HCT116 (cell line): ENCODE data around the gene RBM46. TPM values are rescaled to one million over a fixed set of nuclear protein-coding genes. Genes with fewer than 3 reads are reported as not detected.

ENCODE experiments used
- ATAC-seq: fragments of 200-7000 bp; cut with Tn5 transposase; 2 replicates; pipeline ENCODE4 v1.9.1; 2020; ENCODE audit warnings: mild to moderate bottlenecking, moderate library complexity
- BruUV-seq: library from RNA; stranded (reverse); fragments of 400-500 nt; replicated peaks from 2 replicates; lab custom pipeline; 2021; lab: Mats Ljungman, UMichigan
- CTCF ChIA-PET: fragments of 300-600 bp; sonication (Branson Sonifier 250); formaldehyde crosslinking; loops from one replicate; lab custom pipeline; 2021; ENCODE audit warnings: antibody characterized with exemption; lab: Charles Lee
- POLR2A ChIA-PET: fragments of 300-600, 350-600 bp; sonication (Branson Sonifier 250); formaldehyde crosslinking; loops from one replicate; lab custom pipeline; 2021; ENCODE audit warnings: antibody characterized with exemption; lab: Charles Lee
- RAD21 ChIA-PET, 2 experiments: fragments of 300-600 bp; sonication (Branson Sonifier 250); formaldehyde crosslinking; loops; one replicate each; lab custom pipeline; 2023; ENCODE audit warnings: low total read pairs in 2 of 2; ENCODE audit not compliant: uncharacterized antibody in 2 of 2, unreplicated experiment in 2 of 2, low non-redundant PET in 1 of 2; lab: Charles Lee
- DNase-seq: peaks from one replicate; pipeline ENCODE4 v3.0.0-alpha.2; 2010; ENCODE audit warnings: low read depth, low spot score
- H2AFZ ChIP-seq: fragments of 200-600 bp; shearing (Covaris generic), sonication (generic); 2 replicates; pipeline ENCODE4 v1.6.1; 2017; ENCODE audit warnings: low read depth, mixed run types, mixed read lengths, antibody characterized with exemption, low read length; ENCODE audit not compliant: poor library complexity, severe bottlenecking
- H3K27ac ChIP-seq: 2 replicates; pipeline ENCODE4 v1.5.1; 2012; ENCODE audit warnings: low read depth, low read length
- H3K27me3 ChIP-seq: fragments of 200-600 bp; sonication (generic); 2 replicates; pipeline ENCODE4 v1.6.1; 2016; ENCODE audit warnings: mixed run types, low read length, mixed read lengths; ENCODE audit not compliant: insufficient read depth
- H3K36me3 ChIP-seq, 2 experiments: fragments of 200-500 bp in 1 of 2; fragments of 200-600 bp in 1 of 2; sonication (Bioruptor generic) in 1 of 2; sonication (generic) in 1 of 2; 2 replicates each; pipeline versions ENCODE4 v1.5.1 to v1.6.1; 2014 to 2016; ENCODE audit warnings: low read length in 2 of 2, inconsistent platforms in 1 of 2, mixed read lengths in 1 of 2, mixed run types in 1 of 2; ENCODE audit not compliant: insufficient read depth in 2 of 2, control insufficient read depth in 1 of 2
- H3K4me1 ChIP-seq, 2 experiments: fragments of 200-600 bp in 1 of 2; sonication (generic) in 1 of 2; 2 replicates each; pipeline versions ENCODE4 v1.5.1 to v1.6.1; 2012 to 2017; ENCODE audit warnings: low read length in 2 of 2, inconsistent platforms in 1 of 2, mild to moderate bottlenecking in 1 of 2, mixed read lengths in 1 of 2, mixed run types in 1 of 2, moderate library complexity in 1 of 2; ENCODE audit not compliant: insufficient read depth in 2 of 2, control insufficient read depth in 1 of 2
- H3K4me2 ChIP-seq: fragments of 200-600 bp; sonication (generic); 2 replicates; pipeline ENCODE4 v1.6.1; 2017; ENCODE audit warnings: mixed run types, low read length, mixed read lengths
- H3K4me3 ChIP-seq, 2 experiments: fragments of 200-600 bp in 1 of 2; sonication (generic) in 1 of 2; replicated peaks in 1 of 2; 2 replicates each; pipeline ENCODE4 v1.5.1; 2011 to 2016; ENCODE audit warnings: low read length in 2 of 2, control low read depth in 1 of 2, low read depth in 1 of 2, mild to moderate bottlenecking in 1 of 2, mixed read lengths in 1 of 2, mixed run types in 1 of 2
- H3K79me2 ChIP-seq: fragments of 200-600 bp; sonication (generic); 2 replicates; pipeline ENCODE4 v1.6.1; 2017; ENCODE audit warnings: mild to moderate bottlenecking, mixed run types, low read length, moderate library complexity, mixed read lengths; ENCODE audit not compliant: insufficient read depth
- H3K9ac ChIP-seq: fragments of 200-600 bp; sonication (generic); 2 replicates; pipeline ENCODE4 v1.6.1; 2016; ENCODE audit warnings: low read length, mixed read lengths
- H3K9me2 ChIP-seq: fragments of 200-600 bp; sonication (generic), shearing (Covaris generic); 2 replicates; pipeline ENCODE4 v1.6.1; 2017; ENCODE audit warnings: mixed run types, mild to moderate bottlenecking, moderate library complexity; ENCODE audit not compliant: insufficient read depth
- H3K9me3 ChIP-seq, 2 experiments: fragments of 200-500 bp in 1 of 2; fragments of 200-600 bp in 1 of 2; sonication (Bioruptor generic) in 1 of 2; sonication (generic) in 1 of 2; 2 replicates each; pipeline ENCODE4 v1.6.1; 2014 to 2017; ENCODE audit warnings: low read length in 2 of 2, mixed read lengths in 2 of 2, inconsistent platforms in 1 of 2, low read depth in 1 of 2, mild to moderate bottlenecking in 1 of 2, mixed run types in 1 of 2, moderate library complexity in 1 of 2; ENCODE audit not compliant: control insufficient read depth in 1 of 2, insufficient read depth in 1 of 2
- H4K20me1 ChIP-seq: fragments of 200-600 bp; sonication (generic), shearing (Covaris generic); 2 replicates; pipeline ENCODE4 v1.6.1; 2017; ENCODE audit warnings: mixed run types, mild to moderate bottlenecking, moderate library complexity; ENCODE audit not compliant: insufficient read depth
- CBX3 ChIP-seq: IDR thresholded peaks from 2 replicates; pipeline ENCODE4 v1.6.1; 2012; ENCODE audit warnings: low read depth
- EZH2phosphoT487 ChIP-seq: fragments of 200-600 bp; IDR thresholded peaks from 2 replicates; pipeline ENCODE4 v1.6.1; 2018; ENCODE audit warnings: antibody characterized with exemption, borderline replicate concordance
- MAX ChIP-seq: IDR thresholded peaks from 2 replicates; pipeline ENCODE4 v1.6.1; 2012
- SIN3A ChIP-seq: IDR thresholded peaks from 2 replicates; pipeline ENCODE4 v1.6.1; 2012; ENCODE audit warnings: low read depth
- SRF ChIP-seq: IDR thresholded peaks from 2 replicates; pipeline ENCODE4 v1.6.1; 2012; ENCODE audit warnings: low read depth
- YY1 ChIP-seq: IDR thresholded peaks from 2 replicates; pipeline ENCODE4 v1.6.1; 2011; ENCODE audit warnings: low read length, low read depth, moderate library complexity, mild to moderate bottlenecking; ENCODE audit not compliant: insufficient replicate concordance; ENCODE audit errors: extremely low read depth
- ZBTB33 ChIP-seq: IDR thresholded peaks from 2 replicates; pipeline ENCODE4 v1.6.1; 2011; ENCODE audit warnings: mild to moderate bottlenecking, low read length, moderate library complexity; ENCODE audit not compliant: insufficient replicate concordance; ENCODE audit errors: extremely low read depth
- ZNF274 ChIP-seq: fragments of 200-500 bp; sonication (Bioruptor generic); IDR thresholded peaks from 2 replicates; pipeline ENCODE4 v1.6.1; 2014; ENCODE audit warnings: mild to moderate bottlenecking, low read depth, low read length, inconsistent platforms
- intact Hi-C: fragments of 100-400 bp; cut with micrococcal nuclease; formaldehyde crosslinking; loops from 2 replicates; pipeline ENCODE4 v1.10.0; 2022
- total RNA-seq: library from RNA; stranded (reverse); gene quantifications from one replicate; pipeline ENCODE4 v1.2.1, GENCODE V29; 2021; ENCODE audit not compliant: unreplicated experiment
- TF ChIP-seq, protein P1 (sequence below): IDR thresholded peaks from 2 replicates; pipeline ENCODE4 v1.6.1; 2012
- TF ChIP-seq, protein P2 (sequence below): IDR thresholded peaks from 2 replicates; pipeline ENCODE4 v1.6.1; 2012; ENCODE audit warnings: low read depth

The RBM46 gene
- total RNA-seq, 1 experiment from 2014 or later = 0.39 TPM

DNA sequence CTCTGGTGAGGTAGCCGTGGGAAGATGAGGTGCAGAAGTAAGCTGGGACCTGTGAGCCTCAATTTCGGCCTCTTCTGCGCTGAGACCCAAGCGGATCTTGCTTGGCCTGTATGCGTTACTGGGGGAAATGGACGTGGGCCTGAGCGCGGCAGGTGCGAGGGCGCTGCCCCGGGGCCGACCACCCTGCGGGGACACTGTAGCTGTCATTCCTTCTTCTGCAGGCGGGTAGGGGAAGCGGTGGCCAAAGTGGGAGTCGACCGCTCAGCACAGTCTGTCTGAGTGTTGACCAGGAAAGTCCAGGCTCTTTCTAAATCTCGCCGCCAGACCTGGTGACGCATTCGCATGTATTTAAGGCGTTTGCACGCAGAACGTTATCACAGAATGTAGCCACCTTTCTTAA lies 40.6 kb upstream of the RBM46 start:
- Histone ChIP-seq H3K36me3 (no peaks in the 10 kb centered on the region), H3K79me2 (no peaks in the 10 kb centered on the region), H3K27ac (no peak overlapping the region), H3K9me3 (no peaks in the 10 kb centered on the region), H3K9ac (no peak overlapping the region)
- ChIA-PET POLR2A (no interaction called here), RAD21 (no interaction called here)
- no peak for DNase-seq
- intact Hi-C loops = no loop called here
- no peak for TF ChIP-seq MAX
- TF ChIP-seq SRF = no peak
- no peak for TF ChIP-seq EZH2phosphoT487
- TF ChIP-seq ZBTB33 = no peak
- TF ChIP-seq ZNF274 = no peak
- TF ChIP-seq, protein P1, sequence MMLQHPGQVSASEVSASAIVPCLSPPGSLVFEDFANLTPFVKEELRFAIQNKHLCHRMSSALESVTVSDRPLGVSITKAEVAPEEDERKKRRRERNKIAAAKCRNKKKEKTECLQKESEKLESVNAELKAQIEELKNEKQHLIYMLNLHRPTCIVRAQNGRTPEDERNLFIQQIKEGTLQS = no peak
- no peak for TF ChIP-seq SIN3A
- no peak for TF ChIP-seq YY1
- no peak for TF ChIP-seq CBX3
- TF ChIP-seq, protein P2, sequence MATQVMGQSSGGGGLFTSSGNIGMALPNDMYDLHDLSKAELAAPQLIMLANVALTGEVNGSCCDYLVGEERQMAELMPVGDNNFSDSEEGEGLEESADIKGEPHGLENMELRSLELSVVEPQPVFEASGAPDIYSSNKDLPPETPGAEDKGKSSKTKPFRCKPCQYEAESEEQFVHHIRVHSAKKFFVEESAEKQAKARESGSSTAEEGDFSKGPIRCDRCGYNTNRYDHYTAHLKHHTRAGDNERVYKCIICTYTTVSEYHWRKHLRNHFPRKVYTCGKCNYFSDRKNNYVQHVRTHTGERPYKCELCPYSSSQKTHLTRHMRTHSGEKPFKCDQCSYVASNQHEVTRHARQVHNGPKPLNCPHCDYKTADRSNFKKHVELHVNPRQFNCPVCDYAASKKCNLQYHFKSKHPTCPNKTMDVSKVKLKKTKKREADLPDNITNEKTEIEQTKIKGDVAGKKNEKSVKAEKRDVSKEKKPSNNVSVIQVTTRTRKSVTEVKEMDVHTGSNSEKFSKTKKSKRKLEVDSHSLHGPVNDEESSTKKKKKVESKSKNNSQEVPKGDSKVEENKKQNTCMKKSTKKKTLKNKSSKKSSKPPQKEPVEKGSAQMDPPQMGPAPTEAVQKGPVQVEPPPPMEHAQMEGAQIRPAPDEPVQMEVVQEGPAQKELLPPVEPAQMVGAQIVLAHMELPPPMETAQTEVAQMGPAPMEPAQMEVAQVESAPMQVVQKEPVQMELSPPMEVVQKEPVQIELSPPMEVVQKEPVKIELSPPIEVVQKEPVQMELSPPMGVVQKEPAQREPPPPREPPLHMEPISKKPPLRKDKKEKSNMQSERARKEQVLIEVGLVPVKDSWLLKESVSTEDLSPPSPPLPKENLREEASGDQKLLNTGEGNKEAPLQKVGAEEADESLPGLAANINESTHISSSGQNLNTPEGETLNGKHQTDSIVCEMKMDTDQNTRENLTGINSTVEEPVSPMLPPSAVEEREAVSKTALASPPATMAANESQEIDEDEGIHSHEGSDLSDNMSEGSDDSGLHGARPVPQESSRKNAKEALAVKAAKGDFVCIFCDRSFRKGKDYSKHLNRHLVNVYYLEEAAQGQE = no peak
- TF ChIP-seq, all 23 proteins: peak for 0
- Histone ChIP-seq H3K9me2 (no peaks in the 10 kb centered on the region), H4K20me1 (no peaks in the 10 kb centered on the region), H3K4me1 (peaks cover 3 to 20% of the 10 kb centered on the region in 2 experiments; a peak in 3 of 4 replicates), H2AFZ (no peak overlapping the region), H3K27me3 (no peaks in the 10 kb centered on the region), H3K4me2 (no peak overlapping the region), H3K4me3 (no peak overlapping the region)
- ATAC-seq = no peak
- BruUV-seq = no TSS peak
- CTCF ChIA-PET = no interaction called here
